Left lung (tissue), 10 donors: ENCODE data around the gene PLEKHG4B. TPM values are rescaled to one million over a fixed set of nuclear protein-coding genes. Genes with fewer than 3 reads are reported as not detected.

Source experiments
- ATAC-seq: fragments of 200-7000 bp; cut with Tn5 transposase; one replicate; pipeline ENCODE4 v1.9.1; 2020; ENCODE audit warnings: moderate library complexity
- DNase-seq, 4 donors: peaks; one replicate each; pipeline ENCODE4 v3.0.0-alpha.2; 2013 to 2020
- H3K27ac ChIP-seq, 2 donors: fragments of 200-600 bp; sonication (generic) in 1 of 2; one replicate each; pipeline versions ENCODE4 v1.5.0 to v1.8.0; 2020 to 2021
- H3K27me3 ChIP-seq, 2 donors: fragments of 200-600 bp; sonication (generic) in 1 of 2; one replicate each; pipeline versions ENCODE4 v1.5.0 to v1.8.0; 2020 to 2021
- H3K36me3 ChIP-seq, 2 donors: fragments of 200-600 bp; sonication (generic) in 1 of 2; one replicate each; pipeline versions ENCODE4 v1.5.0 to v1.8.0; 2020 to 2021
- H3K4me1 ChIP-seq, 2 donors: fragments of 200-600 bp; one replicate each; pipeline ENCODE4 v1.8.0; 2021
- H3K4me3 ChIP-seq, 2 donors: fragments of 200-600 bp; sonication (generic) in 1 of 2; one replicate each; pipeline versions ENCODE4 v1.5.0 to v1.8.0; 2020 to 2021; ENCODE audit warnings: mild to moderate bottlenecking in 1 of 2
- H3K9me3 ChIP-seq, 2 donors: fragments of 200-600 bp; sonication (generic) in 1 of 2; one replicate each; pipeline versions ENCODE4 v1.5.0 to v1.8.0; 2020 to 2021
- CTCF ChIP-seq, 2 donors: fragments of 200-600 bp; sonication (generic) in 1 of 2; IDR thresholded peaks; one replicate each; pipeline versions ENCODE4 v1.5.0 to v1.8.0; 2021; ENCODE audit warnings: antibody characterized with exemption in 2 of 2
- intact Hi-C, 2 donors: fragments of 100-400 bp; cut with DNase I; formaldehyde crosslinking; loops; one replicate each; pipeline versions ENCODE4 v1.11.2 to v1.14.2; 2022
- polyA plus RNA-seq, 6 donors: library from polyadenylated mRNA; unstranded; fragments of 120-200 nt; gene quantifications; one replicate each; pipeline ENCODE4 v1.2.1, GENCODE V29; 2013; ENCODE audit not compliant: insufficient read length in 6 of 6
- total RNA-seq, 2 donors: library from RNA; stranded (reverse); fragmentation: NEBNext Ultra II Directional; extraction: Animal tissue kit (Norgen Biotek cat#: 25700); gene quantifications; one replicate each; pipeline ENCODE4 v1.2.1, GENCODE V29; 2021
- donor health status: DM: no; HTN: yes; CAD: no.
- donor health status: DM: no; HTN: no; CAD: no.

PLEKHG4B gene
- total and polyA plus RNA-seq, 8 donors: 1.2 to 19.5 (median 15.5) TPM

- H3K4me3 ChIP-seq: no peak overlapping the region
- ATAC-seq: no peak
- intact Hi-C loops: no loop called here
Observed at GRCh38 chr5:106587-106986, 14.6 kb downstream of the PLEKHG4B start.

GRCh38 chr5:107526-107925 is 15.6 kb downstream of the PLEKHG4B start:
- ATAC-seq: no peak
- no peak for TF ChIP-seq CTCF (IDR thresholded peaks at IDR 0.05)
- intact Hi-C loops: no loop called here
- no peak overlapping the region for H3K4me3 ChIP-seq
- H3K27me3 ChIP-seq: peaks cover 0 to 19% of the 10 kb centered on the region in 2 donors
- no peak for DNase-seq
- no peaks in the 10 kb centered on the region for H3K36me3 ChIP-seq
- H3K27ac ChIP-seq: no peak overlapping the region
- H3K9me3 ChIP-seq: no peaks in the 10 kb centered on the region
- H3K4me1 ChIP-seq: no peaks in the 10 kb centered on the region

More at GRCh38 chr5:106587-106986, 14.6 kb downstream of the PLEKHG4B start:
- no peaks in the 10 kb centered on the region for H3K4me1 ChIP-seq
- H3K27ac ChIP-seq: no peak overlapping the region
- H3K36me3 ChIP-seq: no peaks in the 10 kb centered on the region
- no peak for TF ChIP-seq CTCF (IDR thresholded peaks at IDR 0.05)
- peak in 1 of 4 donors; percentile 52 for DNase-seq
- peaks cover 0 to 19% of the 10 kb centered on the region in 2 donors for H3K27me3 ChIP-seq
- no peaks in the 10 kb centered on the region for H3K9me3 ChIP-seq

GRCh38 chr5:109826-110225 is 17.9 kb downstream of the PLEKHG4B start:
- Histone ChIP-seq H3K27ac (no peak overlapping the region), H3K27me3 (peaks cover 0 to 19% of the 10 kb centered on the region in 2 donors), H3K9me3 (no peaks in the 10 kb centered on the region), H3K4me3 (no peak overlapping the region), H3K4me1 (no peaks in the 10 kb centered on the region), H3K36me3 (no peaks in the 10 kb centered on the region)
- DNase-seq (no peak), ATAC-seq (no peak)
- intact Hi-C loops: no loop called here
- no peak for TF ChIP-seq CTCF (IDR thresholded peaks at IDR 0.05)

GRCh38 chr5:110270-110888 is 18.4 kb downstream of the PLEKHG4B start:
- no peak for DNase-seq
- H3K36me3 ChIP-seq: no peaks in the 10 kb centered on the region
- no peak for TF ChIP-seq CTCF (IDR thresholded peaks at IDR 0.05)
- ATAC-seq: no peak
- no peaks in the 10 kb centered on the region for H3K9me3 ChIP-seq
- no peak overlapping the region for H3K27ac ChIP-seq
- no peaks in the 10 kb centered on the region for H3K4me1 ChIP-seq
- intact Hi-C loops: no loop called here
- peaks cover 0 to 15% of the 10 kb centered on the region in 2 donors for H3K27me3 ChIP-seq
- no peak overlapping the region for H3K4me3 ChIP-seq

GRCh38 chr5:111171-111570 is 19.2 kb downstream of the PLEKHG4B start:
- Histone ChIP-seq H3K9me3 (no peaks in the 10 kb centered on the region), H3K4me3 (no peak overlapping the region), H3K27me3 (peaks cover 0 to 13% of the 10 kb centered on the region in 2 donors), H3K4me1 (no peaks in the 10 kb centered on the region), H3K27ac (no peak overlapping the region), H3K36me3 (no peaks in the 10 kb centered on the region)
- DNase-seq: no peak
- intact Hi-C loops: no loop called here
- no peak for ATAC-seq
- TF ChIP-seq CTCF (IDR thresholded peaks at IDR 0.05): no peak
